Kidney (tissue), 11 donors: ENCODE results near the gene LRWD1. TPM values are rescaled to one million over a fixed set of nuclear protein-coding genes. Genes with fewer than 3 reads are reported as not detected.
"Not testable (repeated sequence)": the region's sequence is repeated elsewhere in the genome, so short reads cannot be mapped to it uniquely, and the experiment has no call there.

Experiments used
- DNase-seq, 5 donors: peaks; one replicate each; pipeline ENCODE4 v3.0.0-alpha.2; 2013 to 2020
- FAIRE-seq: peaks from 2 replicates; lab custom pipeline; 2012; peaks lifted over from hg19 to GRCh38; lab: Jason Lieb, UNC
- H3K27ac ChIP-seq, 2 donors: one replicate each; pipeline ENCODE4 v1.7.0; 2013; ENCODE audit warnings: low read depth in 2 of 2, low read length in 2 of 2, inconsistent platforms in 1 of 2
- H3K27me3 ChIP-seq: one replicate; pipeline ENCODE4 v1.7.1; 2013; ENCODE audit warnings: low read length, inconsistent platforms; ENCODE audit not compliant: control insufficient read depth, insufficient read depth
- H3K36me3 ChIP-seq, 3 donors: one replicate each; pipeline versions ENCODE4 v1.7.0 to v1.7.1; 2013; ENCODE audit warnings: low read length in 3 of 3, control low read depth in 1 of 3, inconsistent platforms in 1 of 3; ENCODE audit not compliant: insufficient read depth in 3 of 3, control insufficient read depth in 2 of 3
- H3K4me1 ChIP-seq, 3 donors: one replicate each; pipeline versions ENCODE4 v1.7.0 to v1.7.1; 2013; ENCODE audit warnings: low read length in 3 of 3, inconsistent platforms in 1 of 3, low read depth in 1 of 3; ENCODE audit not compliant: control insufficient read depth in 2 of 3, insufficient read depth in 2 of 3
- H3K4me3 ChIP-seq, 3 donors: one replicate each; pipeline versions ENCODE4 v1.7.0 to v1.8.1; 2013; ENCODE audit warnings: low read length in 3 of 3, control low read depth in 1 of 3, inconsistent platforms in 1 of 3
- H3K9ac ChIP-seq, 3 donors: one replicate each; pipeline versions ENCODE4 v1.7.0 to v1.7.1; 2013; ENCODE audit warnings: low read length in 3 of 3, control low read depth in 1 of 3, inconsistent platforms in 1 of 3
- H3K9me3 ChIP-seq, 3 donors: one replicate each; pipeline versions ENCODE4 v1.7.0 to v1.7.1; 2013; ENCODE audit warnings: low read length in 3 of 3, control low read depth in 1 of 3, inconsistent platforms in 1 of 3; ENCODE audit not compliant: control insufficient read depth in 2 of 3, insufficient read depth in 1 of 3
- intact Hi-C: fragments of 100-400 bp; cut with DNase I; formaldehyde crosslinking; loops from one replicate; pipeline ENCODE4 v1.11.1; 2022
- microRNA-seq: library from miRNA; unstranded; fragments of <30 nt; microRNA quantifications from one replicate; pipeline ENCODE4 v1.2.0, GENCODE V29; 2020
- polyA plus RNA-seq: library from polyadenylated mRNA; stranded (reverse); fragments of 350-450 nt; fragmentation: Illumina TruSeq; extraction: RNeasy Lipid Tissue Mini Kit (QIAGEN cat#74804); gene quantifications from one replicate; pipeline ENCODE4 v1.2.3, GENCODE V29; 2014; ENCODE audit warnings: low read depth, low replicate concordance; ENCODE audit not compliant: insufficient read depth
- total RNA-seq: library from RNA; stranded (reverse); fragmentation: NEBNext Ultra II Directional; extraction: Animal tissue kit (Norgen Biotek cat#: 25700); gene quantifications from one replicate; pipeline ENCODE4 v1.2.1, GENCODE V29; 2021
- donor health status: control.
- donor health status: control.
- donor health status: DM: yes; HTN: yes; CAD: no.
- donor health status: Normal renal cell carcinoma (clear cell type).

Gene LRWD1
- total and polyA plus RNA-seq, 2 donors from 2014 or later = 14.0 to 14.1 TPM

DNA sequence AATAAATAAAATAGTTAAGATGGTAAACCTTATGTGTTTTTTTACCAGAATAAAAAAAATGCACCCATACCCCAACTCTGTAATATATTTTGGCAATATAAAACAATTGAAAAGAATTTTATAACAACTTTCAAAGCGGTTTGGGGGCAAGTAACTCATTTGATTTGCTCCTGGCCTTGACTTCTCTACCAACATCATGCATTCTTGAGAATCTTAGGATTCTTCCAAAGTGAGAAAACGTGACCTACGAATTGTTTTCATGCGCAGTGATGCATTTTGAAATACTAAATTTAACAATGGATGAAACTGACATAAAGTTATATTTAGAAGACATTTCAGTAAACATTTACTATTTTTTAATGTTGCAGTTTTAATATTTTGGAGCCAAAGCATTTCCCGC, 56.0 kb downstream of the LRWD1 start:
- DNase-seq, H3K36me3 ChIP-seq, H3K9me3 ChIP-seq, H3K27ac ChIP-seq, H3K4me1 ChIP-seq, H3K4me3 ChIP-seq, H3K27me3 ChIP-seq, H3K9ac ChIP-seq, intact Hi-C loops, FAIRE-seq: not testable (repeated sequence)

Small RNA genes lying within 50 kb of the gene (microRNA-seq; reads per million reads assigned to microRNA genes)
- gene MIR4467 (not detected), gene MIR5090 (not detected)

Other genes with a start within 250 kb of the LRWD1 start
- 11.0 TPM for gene SH2B2, start 178.1 kb upstream of the LRWD1 start, total RNA-seq
- gene SH2B2, start 178.1 kb upstream of the LRWD1 start, polyA plus RNA-seq = 4.5 TPM
- gene SPDYE6, start 108.5 kb upstream of the LRWD1 start, total RNA-seq = not detected
- gene SPDYE6, start 108.5 kb upstream of the LRWD1 start, polyA plus RNA-seq = not detected
- 25.9 TPM for gene PRKRIP1, start 68.6 kb upstream of the LRWD1 start, total RNA-seq
- gene PRKRIP1, start 68.6 kb upstream of the LRWD1 start, polyA plus RNA-seq = 20.8 TPM
- 45.6 TPM for gene ORAI2, start 31.4 kb upstream of the LRWD1 start, total RNA-seq
- 13.8 TPM for gene ORAI2, start 31.4 kb upstream of the LRWD1 start, polyA plus RNA-seq
- 14.0 TPM for gene ALKBH4, start 121 bp upstream of the LRWD1 start, total RNA-seq
- 15.4 TPM for gene ALKBH4, start 121 bp upstream of the LRWD1 start, polyA plus RNA-seq
- 42.0 TPM for gene POLR2J, start 13.9 kb downstream of the LRWD1 start, total RNA-seq
- gene POLR2J, start 13.9 kb downstream of the LRWD1 start, polyA plus RNA-seq = 117 TPM
- gene RASA4B, start 52.8 kb downstream of the LRWD1 start, total RNA-seq = 22.5 TPM
- gene RASA4B, start 52.8 kb downstream of the LRWD1 start, polyA plus RNA-seq = 24.0 TPM
- gene UPK3BL2, start 78.7 kb downstream of the LRWD1 start, total RNA-seq = 21.6 TPM
- 6.8 TPM for gene UPK3BL2, start 78.7 kb downstream of the LRWD1 start, polyA plus RNA-seq
- gene SPDYE2, start 86.2 kb downstream of the LRWD1 start, total RNA-seq = 0.50 TPM
- not detected for gene SPDYE2, start 86.2 kb downstream of the LRWD1 start, polyA plus RNA-seq
- 48.0 TPM for gene POLR2J3, start 107.6 kb downstream of the LRWD1 start, total RNA-seq
- gene POLR2J3, start 107.6 kb downstream of the LRWD1 start, polyA plus RNA-seq = 70.8 TPM
- 63.3 TPM for gene RASA4, start 151.8 kb downstream of the LRWD1 start, total RNA-seq
- 47.0 TPM for gene RASA4, start 151.8 kb downstream of the LRWD1 start, polyA plus RNA-seq
- gene UPK3BL1, start 177.8 kb downstream of the LRWD1 start, total RNA-seq = 23.9 TPM
- gene UPK3BL1, start 177.8 kb downstream of the LRWD1 start, polyA plus RNA-seq = 44.5 TPM
- gene SPDYE2B, start 185.3 kb downstream of the LRWD1 start, total RNA-seq = not detected
- not detected for gene SPDYE2B, start 185.3 kb downstream of the LRWD1 start, polyA plus RNA-seq
- 10.5 TPM for gene POLR2J2, start 206.7 kb downstream of the LRWD1 start, total RNA-seq
- 0.62 TPM for gene POLR2J2, start 206.7 kb downstream of the LRWD1 start, polyA plus RNA-seq